ENCODE data around the gene PRADC1. TPM values are rescaled to one million over a fixed set of nuclear protein-coding genes. Genes with fewer than 3 reads are reported as not detected.

The PRADC1 gene
- total RNA-seq, 1 donor from 2014 or later: 26.8 TPM

- peaks cover 3% of the 10 kb centered on the region for H3K9me3 Mint-ChIP-seq (ENCODE audit: unreplicated experiment)
- no peaks in the 10 kb centered on the region for H3K36me3 Mint-ChIP-seq (ENCODE audit: unreplicated experiment)
- H3K4me1 Mint-ChIP-seq (ENCODE audit: low read depth, unreplicated experiment): peaks cover 3% of the 10 kb centered on the region
- H3K27ac Mint-ChIP-seq (ENCODE audit: unreplicated experiment): no peak overlapping the region
- TF ChIP-seq CTCF (IDR thresholded peaks at IDR 0.05; ENCODE audit: partially characterized antibody, unreplicated experiment): no peak
- no peaks in the 10 kb centered on the region for H3K27me3 Mint-ChIP-seq (ENCODE audit: unreplicated experiment)
- no peak overlapping the region for H3K4me3 Mint-ChIP-seq (ENCODE audit: unreplicated experiment)
- no peak for DNase-seq
Observed at GRCh38 chr2:73253901-73254300, 20.9 kb upstream of the PRADC1 start.

GRCh38 chr2:73253400-73253799 lies 20.4 kb upstream of the PRADC1 start:
- Mint-ChIP-seq H3K4me1 (ENCODE audit: low read depth, unreplicated experiment) (peaks cover 3% of the 10 kb centered on the region), H3K27me3 (ENCODE audit: unreplicated experiment) (no peaks in the 10 kb centered on the region), H3K27ac (ENCODE audit: unreplicated experiment) (no peak overlapping the region), H3K36me3 (ENCODE audit: unreplicated experiment) (no peaks in the 10 kb centered on the region), H3K4me3 (ENCODE audit: unreplicated experiment) (no peak overlapping the region), H3K9me3 (ENCODE audit: unreplicated experiment) (peaks cover 3% of the 10 kb centered on the region)
- TF ChIP-seq CTCF (IDR thresholded peaks at IDR 0.05; ENCODE audit: partially characterized antibody, unreplicated experiment): no peak
- no peak for DNase-seq

GRCh38 chr2:73252238-73253027 lies 19.4 kb upstream of the PRADC1 start:
- Mint-ChIP-seq H3K9me3 (ENCODE audit: unreplicated experiment) (peaks cover 3% of the 10 kb centered on the region), H3K27ac (ENCODE audit: unreplicated experiment) (no peak overlapping the region), H3K27me3 (ENCODE audit: unreplicated experiment) (no peaks in the 10 kb centered on the region), H3K36me3 (ENCODE audit: unreplicated experiment) (no peaks in the 10 kb centered on the region), H3K4me1 (ENCODE audit: low read depth, unreplicated experiment) (peaks cover 3% of the 10 kb centered on the region), H3K4me3 (ENCODE audit: unreplicated experiment) (no peak overlapping the region)
- DNase-seq: no peak
- no peak for TF ChIP-seq CTCF (IDR thresholded peaks at IDR 0.05; ENCODE audit: partially characterized antibody, unreplicated experiment)

GRCh38 chr2:73250872-73251846 lies 18.1 kb upstream of the PRADC1 start:
- no peak overlapping the region for H3K27ac Mint-ChIP-seq (ENCODE audit: unreplicated experiment)
- H3K9me3 Mint-ChIP-seq (ENCODE audit: unreplicated experiment): peaks cover 3% of the 10 kb centered on the region
- peaks cover 3% of the 10 kb centered on the region for H3K4me1 Mint-ChIP-seq (ENCODE audit: low read depth, unreplicated experiment)
- no peak for DNase-seq
- no peak for TF ChIP-seq CTCF (IDR thresholded peaks at IDR 0.05; ENCODE audit: partially characterized antibody, unreplicated experiment)
- H3K27me3 Mint-ChIP-seq (ENCODE audit: unreplicated experiment): no peaks in the 10 kb centered on the region
- H3K4me3 Mint-ChIP-seq (ENCODE audit: unreplicated experiment): no peak overlapping the region
- H3K36me3 Mint-ChIP-seq (ENCODE audit: unreplicated experiment): no peaks in the 10 kb centered on the region
